A549 treated with AZD2906 at 1 μM for 4 hours (cell line): ENCODE data around the gene RASL11A. TPM values are rescaled to one million over a fixed set of nuclear protein-coding genes. Genes with fewer than 3 reads are reported as not detected.

Experiments used
- total RNA-seq: library from RNA; stranded (reverse); fragments of 200-300 nt; extraction: Qiagen RNA extraction; gene quantifications from 5 replicates; pipeline ENCODE4 v1.2.3, GENCODE V29; 2022

The RASL11A gene, protein sequence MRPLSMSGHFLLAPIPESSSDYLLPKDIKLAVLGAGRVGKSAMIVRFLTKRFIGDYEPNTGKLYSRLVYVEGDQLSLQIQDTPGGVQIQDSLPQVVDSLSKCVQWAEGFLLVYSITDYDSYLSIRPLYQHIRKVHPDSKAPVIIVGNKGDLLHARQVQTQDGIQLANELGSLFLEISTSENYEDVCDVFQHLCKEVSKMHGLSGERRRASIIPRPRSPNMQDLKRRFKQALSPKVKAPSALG
- 2.8 to 7.7 TPM (median 4.8 TPM) in 5 replicates for total RNA-seq

GRCh38 chr13:27270594-27271520, at the start of gene RASL11A:
TSS of gene RASL11A (plus strand) at chr13:27270830. CDS start at chr13:27270945, 115 bp downstream.

DNA sequence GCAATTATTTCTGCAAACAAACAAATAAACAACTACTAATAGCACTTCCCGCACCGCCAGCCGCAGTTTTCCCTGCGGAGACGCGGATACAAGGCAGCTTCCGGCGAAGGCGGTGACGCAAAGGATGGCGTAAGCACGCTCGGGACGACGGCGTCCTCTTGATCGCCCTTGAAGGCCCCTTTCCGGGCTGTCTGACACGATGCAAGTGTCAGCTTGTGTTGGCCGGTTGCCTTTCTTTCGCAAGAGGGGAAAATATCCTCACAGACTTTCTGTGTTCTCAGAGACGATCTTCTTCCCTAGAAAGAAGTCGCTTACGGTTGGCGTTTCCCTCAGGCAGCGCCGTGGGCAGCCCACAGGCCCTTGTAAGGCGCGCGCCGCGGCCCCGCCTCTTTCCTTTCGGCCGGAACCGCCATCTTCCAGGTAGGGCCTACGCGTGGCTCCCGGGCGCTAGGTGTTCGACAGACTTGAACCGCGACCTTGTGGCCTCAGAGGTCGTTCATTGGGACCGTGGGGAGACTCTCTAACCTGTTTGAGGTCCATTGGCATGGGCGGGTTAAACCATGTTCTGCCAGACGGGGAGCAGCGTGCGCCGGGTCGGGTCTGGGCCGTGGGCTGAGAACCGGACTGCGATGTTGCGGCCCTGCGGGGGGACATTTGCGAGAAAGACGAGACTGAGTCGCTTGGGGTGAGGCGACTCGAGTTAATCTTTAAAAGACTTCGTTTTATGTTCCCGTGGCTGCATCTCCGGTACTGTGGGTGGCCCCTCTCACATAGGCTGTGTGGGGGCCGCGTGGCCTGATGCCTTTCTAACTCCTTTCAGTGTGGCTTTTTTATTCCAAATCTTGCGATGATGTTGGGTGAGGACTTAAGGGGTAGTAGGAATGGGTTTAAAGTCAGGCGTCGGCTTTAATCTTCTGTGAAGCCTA, 19.2 kb upstream of the RASL11A start, which contains the start of gene RPL21:
TSS of gene RPL21 (plus strand) at position 393 of the 926 bp plus-strand sequence. CDS start 2,219 bp downstream, outside the sequence.

Other genes starting within 250 kb of the RASL11A start
- 13.9 to 17.8 TPM (median 17.4 TPM) in 5 replicates for gene USP12, start 99.0 kb upstream of the RASL11A start, total RNA-seq
- gene RPL21, start 19.3 kb upstream of the RASL11A start, total RNA-seq = 1,209 to 1,582 TPM (median 1,246 TPM) in 5 replicates
- gene GTF3A, start 153.8 kb downstream of the RASL11A start, total RNA-seq = 92.0 to 96.3 TPM (median 93.2 TPM) in 5 replicates
- 20.1 to 23.4 TPM (median 22.5 TPM) in 5 replicates for gene MTIF3, start 179.7 kb downstream of the RASL11A start, total RNA-seq